Measurements from ENCODE around the gene NOS1AP. TPM values are rescaled to one million over a fixed set of nuclear protein-coding genes. Genes with fewer than 3 reads are reported as not detected.

The NOS1AP gene
- total and polyA plus RNA-seq, 2 experiments from 2014 or later: 5.8 to 6.6 TPM

DNA sequence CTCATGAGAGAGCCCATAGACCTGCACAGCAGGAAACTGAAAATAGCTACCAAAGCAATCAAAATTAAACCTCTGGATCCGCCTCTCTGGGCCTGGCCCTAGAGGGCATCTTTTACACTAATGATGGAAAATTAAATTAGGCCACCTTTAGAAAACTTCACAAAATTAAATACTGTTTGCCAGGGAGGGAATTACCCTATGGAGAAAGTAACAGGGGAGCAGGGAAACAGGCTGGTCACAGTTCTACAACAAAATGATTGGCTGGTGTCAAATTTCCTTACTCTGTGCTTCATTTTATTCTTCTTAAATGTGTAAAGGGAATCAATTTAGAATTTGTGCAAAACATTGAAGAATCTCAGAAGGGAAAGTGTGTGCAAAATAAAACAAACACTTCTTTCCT lies 244.7 kb downstream of the NOS1AP start:
- Mint-ChIP-seq H3K9me3 (no peaks in the 10 kb centered on the region), H3K4me3 (no peak overlapping the region), H3K27me3 (ENCODE audit: insufficient read depth, low read depth, poor library complexity) (no peaks in the 10 kb centered on the region), H3K27ac (no peak overlapping the region), H3K4me1 (peaks cover 20% of the 10 kb centered on the region), H3K36me3 (ENCODE audit: low read depth) (peaks cover 5% of the 10 kb centered on the region; the same call in 1 of the 3 replicates)
- peaks cover 6% of the 10 kb centered on the region; the same call in 1 of the 2 replicates for H3K4me1 ChIP-seq (ENCODE audit: insufficient read depth)
- H3K4me2 ChIP-seq: no peak overlapping the region
- H3K36me3 ChIP-seq (ENCODE audit: insufficient read depth): no peaks in the 10 kb centered on the region
- no peak overlapping the region for H2AFZ ChIP-seq
- H4K20me1 ChIP-seq (replicated peaks; ENCODE audit: insufficient read depth): no peaks in the 10 kb centered on the region
- no peak overlapping the region for H3K27ac ChIP-seq (ENCODE audit: low read depth)
- ATAC-seq: no peak; the same call in 2 of the 3 replicates
- no peaks in the 10 kb centered on the region for H3K27me3 ChIP-seq (ENCODE audit: insufficient read depth)
- H3K4me3 ChIP-seq: no peak overlapping the region
- H3K79me2 ChIP-seq (replicated peaks; ENCODE audit: insufficient read depth): no peaks in the 10 kb centered on the region
- 0 out of 2 replicates have a peak, but pooled peaks cover 6% of the 10 kb centered on the region for H3K9me2 ChIP-seq (ENCODE audit: insufficient read depth)
- H3F3A ChIP-seq (replicated peaks; ENCODE audit: low read depth): no peaks in the 10 kb centered on the region
- TF ChIP-seq, protein P1, sequence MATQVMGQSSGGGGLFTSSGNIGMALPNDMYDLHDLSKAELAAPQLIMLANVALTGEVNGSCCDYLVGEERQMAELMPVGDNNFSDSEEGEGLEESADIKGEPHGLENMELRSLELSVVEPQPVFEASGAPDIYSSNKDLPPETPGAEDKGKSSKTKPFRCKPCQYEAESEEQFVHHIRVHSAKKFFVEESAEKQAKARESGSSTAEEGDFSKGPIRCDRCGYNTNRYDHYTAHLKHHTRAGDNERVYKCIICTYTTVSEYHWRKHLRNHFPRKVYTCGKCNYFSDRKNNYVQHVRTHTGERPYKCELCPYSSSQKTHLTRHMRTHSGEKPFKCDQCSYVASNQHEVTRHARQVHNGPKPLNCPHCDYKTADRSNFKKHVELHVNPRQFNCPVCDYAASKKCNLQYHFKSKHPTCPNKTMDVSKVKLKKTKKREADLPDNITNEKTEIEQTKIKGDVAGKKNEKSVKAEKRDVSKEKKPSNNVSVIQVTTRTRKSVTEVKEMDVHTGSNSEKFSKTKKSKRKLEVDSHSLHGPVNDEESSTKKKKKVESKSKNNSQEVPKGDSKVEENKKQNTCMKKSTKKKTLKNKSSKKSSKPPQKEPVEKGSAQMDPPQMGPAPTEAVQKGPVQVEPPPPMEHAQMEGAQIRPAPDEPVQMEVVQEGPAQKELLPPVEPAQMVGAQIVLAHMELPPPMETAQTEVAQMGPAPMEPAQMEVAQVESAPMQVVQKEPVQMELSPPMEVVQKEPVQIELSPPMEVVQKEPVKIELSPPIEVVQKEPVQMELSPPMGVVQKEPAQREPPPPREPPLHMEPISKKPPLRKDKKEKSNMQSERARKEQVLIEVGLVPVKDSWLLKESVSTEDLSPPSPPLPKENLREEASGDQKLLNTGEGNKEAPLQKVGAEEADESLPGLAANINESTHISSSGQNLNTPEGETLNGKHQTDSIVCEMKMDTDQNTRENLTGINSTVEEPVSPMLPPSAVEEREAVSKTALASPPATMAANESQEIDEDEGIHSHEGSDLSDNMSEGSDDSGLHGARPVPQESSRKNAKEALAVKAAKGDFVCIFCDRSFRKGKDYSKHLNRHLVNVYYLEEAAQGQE (IDR thresholded peaks at IDR 0.05; ENCODE audit: unreplicated experiment): no peak
- TF ChIP-seq EZH2 (IDR thresholded peaks at IDR 0.05; ENCODE audit: low read depth, unreplicated experiment): no peak
- no peak for TF ChIP-seq NANOG (IDR thresholded peaks at IDR 0.05; ENCODE audit: borderline replicate concordance)
- no peak for TF ChIP-seq ZNF331 (CRISPR knock-in tag; IDR thresholded peaks at IDR 0.05; ENCODE audit: low read depth)
- no peak for TF ChIP-seq ZNF114 (CRISPR knock-in tag; IDR thresholded peaks at IDR 0.05)
- TF ChIP-seq CREB1 (CRISPR knock-in tag; IDR thresholded peaks at IDR 0.05; ENCODE audit: low read depth): no peak
- no peak for TF ChIP-seq STAT1 (IDR thresholded peaks at IDR 0.05; ENCODE audit: unreplicated experiment)
- TF ChIP-seq JUNB (IDR thresholded peaks at IDR 0.05; ENCODE audit: unreplicated experiment): no peak
- no peak for TF ChIP-seq POLR2AphosphoS5 (IDR thresholded peaks at IDR 0.05; ENCODE audit: low read depth)
- TF ChIP-seq EZH2phosphoT487 (IDR thresholded peaks at IDR 0.05; ENCODE audit: unreplicated experiment): no peak
- TF ChIP-seq, protein P2, sequence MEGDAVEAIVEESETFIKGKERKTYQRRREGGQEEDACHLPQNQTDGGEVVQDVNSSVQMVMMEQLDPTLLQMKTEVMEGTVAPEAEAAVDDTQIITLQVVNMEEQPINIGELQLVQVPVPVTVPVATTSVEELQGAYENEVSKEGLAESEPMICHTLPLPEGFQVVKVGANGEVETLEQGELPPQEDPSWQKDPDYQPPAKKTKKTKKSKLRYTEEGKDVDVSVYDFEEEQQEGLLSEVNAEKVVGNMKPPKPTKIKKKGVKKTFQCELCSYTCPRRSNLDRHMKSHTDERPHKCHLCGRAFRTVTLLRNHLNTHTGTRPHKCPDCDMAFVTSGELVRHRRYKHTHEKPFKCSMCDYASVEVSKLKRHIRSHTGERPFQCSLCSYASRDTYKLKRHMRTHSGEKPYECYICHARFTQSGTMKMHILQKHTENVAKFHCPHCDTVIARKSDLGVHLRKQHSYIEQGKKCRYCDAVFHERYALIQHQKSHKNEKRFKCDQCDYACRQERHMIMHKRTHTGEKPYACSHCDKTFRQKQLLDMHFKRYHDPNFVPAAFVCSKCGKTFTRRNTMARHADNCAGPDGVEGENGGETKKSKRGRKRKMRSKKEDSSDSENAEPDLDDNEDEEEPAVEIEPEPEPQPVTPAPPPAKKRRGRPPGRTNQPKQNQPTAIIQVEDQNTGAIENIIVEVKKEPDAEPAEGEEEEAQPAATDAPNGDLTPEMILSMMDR (conservative IDR thresholded peaks at IDR 0.05; ENCODE audit: low read depth in 2 of 2): no peak
- TF ChIP-seq, protein P3, sequence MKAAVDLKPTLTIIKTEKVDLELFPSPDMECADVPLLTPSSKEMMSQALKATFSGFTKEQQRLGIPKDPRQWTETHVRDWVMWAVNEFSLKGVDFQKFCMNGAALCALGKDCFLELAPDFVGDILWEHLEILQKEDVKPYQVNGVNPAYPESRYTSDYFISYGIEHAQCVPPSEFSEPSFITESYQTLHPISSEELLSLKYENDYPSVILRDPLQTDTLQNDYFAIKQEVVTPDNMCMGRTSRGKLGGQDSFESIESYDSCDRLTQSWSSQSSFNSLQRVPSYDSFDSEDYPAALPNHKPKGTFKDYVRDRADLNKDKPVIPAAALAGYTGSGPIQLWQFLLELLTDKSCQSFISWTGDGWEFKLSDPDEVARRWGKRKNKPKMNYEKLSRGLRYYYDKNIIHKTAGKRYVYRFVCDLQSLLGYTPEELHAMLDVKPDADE (IDR thresholded peaks at IDR 0.05): no peak
- TF ChIP-seq, protein P4, sequence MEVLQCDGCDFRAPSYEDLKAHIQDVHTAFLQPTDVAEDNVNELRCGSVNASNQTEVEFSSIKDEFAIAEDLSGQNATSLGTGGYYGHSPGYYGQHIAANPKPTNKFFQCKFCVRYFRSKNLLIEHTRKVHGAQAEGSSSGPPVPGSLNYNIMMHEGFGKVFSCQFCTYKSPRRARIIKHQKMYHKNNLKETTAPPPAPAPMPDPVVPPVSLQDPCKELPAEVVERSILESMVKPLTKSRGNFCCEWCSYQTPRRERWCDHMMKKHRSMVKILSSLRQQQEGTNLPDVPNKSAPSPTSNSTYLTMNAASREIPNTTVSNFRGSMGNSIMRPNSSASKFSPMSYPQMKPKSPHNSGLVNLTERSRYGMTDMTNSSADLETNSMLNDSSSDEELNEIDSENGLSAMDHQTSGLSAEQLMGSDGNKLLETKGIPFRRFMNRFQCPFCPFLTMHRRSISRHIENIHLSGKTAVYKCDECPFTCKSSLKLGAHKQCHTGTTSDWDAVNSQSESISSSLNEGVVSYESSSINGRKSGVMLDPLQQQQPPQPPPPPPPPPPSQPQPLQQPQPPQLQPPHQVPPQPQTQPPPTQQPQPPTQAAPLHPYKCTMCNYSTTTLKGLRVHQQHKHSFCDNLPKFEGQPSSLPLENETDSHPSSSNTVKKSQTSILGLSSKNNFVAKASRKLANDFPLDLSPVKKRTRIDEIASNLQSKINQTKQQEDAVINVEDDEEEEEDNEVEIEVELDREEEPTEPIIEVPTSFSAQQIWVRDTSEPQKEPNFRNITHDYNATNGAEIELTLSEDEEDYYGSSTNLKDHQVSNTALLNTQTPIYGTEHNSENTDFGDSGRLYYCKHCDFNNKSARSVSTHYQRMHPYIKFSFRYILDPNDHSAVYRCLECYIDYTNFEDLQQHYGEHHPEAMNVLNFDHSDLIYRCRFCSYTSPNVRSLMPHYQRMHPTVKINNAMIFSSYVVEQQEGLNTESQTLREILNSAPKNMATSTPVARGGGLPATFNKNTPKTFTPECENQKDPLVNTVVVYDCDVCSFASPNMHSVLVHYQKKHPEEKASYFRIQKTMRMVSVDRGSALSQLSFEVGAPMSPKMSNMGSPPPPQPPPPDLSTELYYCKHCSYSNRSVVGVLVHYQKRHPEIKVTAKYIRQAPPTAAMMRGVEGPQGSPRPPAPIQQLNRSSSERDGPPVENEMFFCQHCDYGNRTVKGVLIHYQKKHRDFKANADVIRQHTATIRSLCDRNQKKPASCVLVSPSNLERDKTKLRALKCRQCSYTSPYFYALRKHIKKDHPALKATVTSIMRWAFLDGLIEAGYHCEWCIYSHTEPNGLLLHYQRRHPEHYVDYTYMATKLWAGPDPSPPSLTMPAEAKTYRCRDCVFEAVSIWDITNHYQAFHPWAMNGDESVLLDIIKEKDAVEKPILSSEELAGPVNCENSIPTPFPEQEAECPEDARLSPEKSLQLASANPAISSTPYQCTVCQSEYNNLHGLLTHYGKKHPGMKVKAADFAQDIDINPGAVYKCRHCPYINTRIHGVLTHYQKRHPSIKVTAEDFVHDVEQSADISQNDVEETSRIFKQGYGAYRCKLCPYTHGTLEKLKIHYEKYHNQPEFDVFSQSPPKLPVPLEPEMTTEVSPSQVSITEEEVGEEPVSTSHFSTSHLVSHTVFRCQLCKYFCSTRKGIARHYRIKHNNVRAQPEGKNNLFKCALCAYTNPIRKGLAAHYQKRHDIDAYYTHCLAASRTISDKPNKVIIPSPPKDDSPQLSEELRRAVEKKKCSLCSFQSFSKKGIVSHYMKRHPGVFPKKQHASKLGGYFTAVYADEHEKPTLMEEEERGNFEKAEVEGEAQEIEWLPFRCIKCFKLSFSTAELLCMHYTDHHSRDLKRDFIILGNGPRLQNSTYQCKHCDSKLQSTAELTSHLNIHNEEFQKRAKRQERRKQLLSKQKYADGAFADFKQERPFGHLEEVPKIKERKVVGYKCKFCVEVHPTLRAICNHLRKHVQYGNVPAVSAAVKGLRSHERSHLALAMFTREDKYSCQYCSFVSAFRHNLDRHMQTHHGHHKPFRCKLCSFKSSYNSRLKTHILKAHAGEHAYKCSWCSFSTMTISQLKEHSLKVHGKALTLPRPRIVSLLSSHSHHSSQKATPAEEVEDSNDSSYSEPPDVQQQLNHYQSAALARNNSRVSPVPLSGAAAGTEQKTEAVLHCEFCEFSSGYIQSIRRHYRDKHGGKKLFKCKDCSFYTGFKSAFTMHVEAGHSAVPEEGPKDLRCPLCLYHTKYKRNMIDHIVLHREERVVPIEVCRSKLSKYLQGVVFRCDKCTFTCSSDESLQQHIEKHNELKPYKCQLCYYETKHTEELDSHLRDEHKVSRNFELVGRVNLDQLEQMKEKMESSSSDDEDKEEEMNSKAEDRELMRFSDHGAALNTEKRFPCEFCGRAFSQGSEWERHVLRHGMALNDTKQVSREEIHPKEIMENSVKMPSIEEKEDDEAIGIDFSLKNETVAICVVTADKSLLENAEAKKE (CRISPR knock-in tag; IDR thresholded peaks at IDR 0.05): no peak
- no peak for DNase-seq (ENCODE audit: low spot score)
